Mucosa of descending colon (tissue), 3 donors: ENCODE measurements around the gene RPL5. TPM values are rescaled to one million over a fixed set of nuclear protein-coding genes. Genes with fewer than 3 reads are reported as not detected.

Experiments
- ATAC-seq: fragments of 200-7000 bp; cut with Tn5 transposase; one replicate; pipeline ENCODE4 v1.9.1; 2020; ENCODE audit warnings: mild to moderate bottlenecking, moderate library complexity
- DNase-seq, 3 donors: peaks; one replicate each; pipeline ENCODE4 v3.0.0-alpha.2; 2020
- H3K36me3 ChIP-seq: fragments of 200-600 bp; one replicate; pipeline ENCODE4 v1.8.0; 2021; ENCODE audit warnings: low read depth, mild to moderate bottlenecking
- H3K4me1 ChIP-seq: fragments of 200-600 bp; one replicate; pipeline ENCODE4 v1.8.0; 2021; ENCODE audit warnings: low read depth, mild to moderate bottlenecking
- H3K4me3 ChIP-seq: fragments of 200-600 bp; one replicate; pipeline ENCODE4 v1.8.0; 2021; ENCODE audit warnings: mild to moderate bottlenecking
- H3K9me3 ChIP-seq: fragments of 200-600 bp; one replicate; pipeline ENCODE4 v1.8.0; 2021; ENCODE audit warnings: mild to moderate bottlenecking
- intact Hi-C, 2 donors: fragments of 100-400 bp; cut with DNase I in 1 of 2; cut with micrococcal nuclease in 1 of 2; formaldehyde crosslinking; loops; one replicate each; pipeline versions ENCODE4 v1.11.0 to v1.11.1; 2022; cut with DNase I, micrococcal nuclease
- total RNA-seq, 3 donors: library from RNA; stranded (reverse); fragmentation: NEBNext Ultra II Directional in 2 of 3; extraction: Animal tissue kit (Norgen Biotek cat#: 25700) in 2 of 3; gene quantifications; one replicate each; pipeline versions ENCODE4 v1.2.1 to v1.2.4, GENCODE V29; 2021 to 2023
- TF ChIP-seq, protein P1 (sequence below): fragments of 200-600 bp; IDR thresholded peaks from one replicate; pipeline ENCODE4 v1.8.0; 2022; ENCODE audit warnings: antibody characterized with exemption, mild to moderate bottlenecking
- donor health status: DM: no; HTN: no; CAD: no; lungs with moderate emphysema.
- donor health status: DM: no; HTN: no; CAD: no.
- donor health status: DM: no; HTN: yes; CAD: no.

Gene RPL5
- total RNA-seq, 3 donors from 2014 or later = 627 to 944 (median 705) TPM

DNA sequence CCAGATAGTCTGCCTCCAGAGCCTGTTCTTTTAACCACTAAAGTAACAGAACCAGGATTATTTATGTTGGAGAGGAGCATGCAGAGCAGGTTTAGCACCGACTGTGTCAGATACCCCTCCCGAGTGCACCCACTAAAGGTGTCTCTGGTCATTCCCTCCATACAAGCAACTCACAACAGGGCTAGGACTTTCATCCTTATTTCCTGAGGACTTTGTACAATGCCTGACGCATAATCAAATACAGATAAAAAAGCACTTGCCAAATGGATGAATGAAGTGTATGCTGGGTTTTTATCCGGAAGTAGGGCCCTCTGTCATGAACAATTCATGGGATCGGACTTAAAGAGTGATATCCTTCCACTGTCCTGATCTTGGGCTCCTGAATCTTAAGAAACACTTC is 26.0 kb downstream of the RPL5 start:
- intact Hi-C loops = loop anchor here (2.0 kb wide), 2 partner anchors 135 to 137 kb away; no protein-coding TSS in a partner anchor
- H3K36me3 ChIP-seq = no peaks in the 10 kb centered on the region
- DNase-seq = peak in 1 of 3 donors; percentile 39
- peak; percentile 77 for ATAC-seq
- TF ChIP-seq, protein P1, sequence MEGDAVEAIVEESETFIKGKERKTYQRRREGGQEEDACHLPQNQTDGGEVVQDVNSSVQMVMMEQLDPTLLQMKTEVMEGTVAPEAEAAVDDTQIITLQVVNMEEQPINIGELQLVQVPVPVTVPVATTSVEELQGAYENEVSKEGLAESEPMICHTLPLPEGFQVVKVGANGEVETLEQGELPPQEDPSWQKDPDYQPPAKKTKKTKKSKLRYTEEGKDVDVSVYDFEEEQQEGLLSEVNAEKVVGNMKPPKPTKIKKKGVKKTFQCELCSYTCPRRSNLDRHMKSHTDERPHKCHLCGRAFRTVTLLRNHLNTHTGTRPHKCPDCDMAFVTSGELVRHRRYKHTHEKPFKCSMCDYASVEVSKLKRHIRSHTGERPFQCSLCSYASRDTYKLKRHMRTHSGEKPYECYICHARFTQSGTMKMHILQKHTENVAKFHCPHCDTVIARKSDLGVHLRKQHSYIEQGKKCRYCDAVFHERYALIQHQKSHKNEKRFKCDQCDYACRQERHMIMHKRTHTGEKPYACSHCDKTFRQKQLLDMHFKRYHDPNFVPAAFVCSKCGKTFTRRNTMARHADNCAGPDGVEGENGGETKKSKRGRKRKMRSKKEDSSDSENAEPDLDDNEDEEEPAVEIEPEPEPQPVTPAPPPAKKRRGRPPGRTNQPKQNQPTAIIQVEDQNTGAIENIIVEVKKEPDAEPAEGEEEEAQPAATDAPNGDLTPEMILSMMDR = no peak
- no peak overlapping the region for H3K4me3 ChIP-seq
- peaks cover 3% of the 10 kb centered on the region for H3K4me1 ChIP-seq
- no peaks in the 10 kb centered on the region for H3K9me3 ChIP-seq

DNA sequence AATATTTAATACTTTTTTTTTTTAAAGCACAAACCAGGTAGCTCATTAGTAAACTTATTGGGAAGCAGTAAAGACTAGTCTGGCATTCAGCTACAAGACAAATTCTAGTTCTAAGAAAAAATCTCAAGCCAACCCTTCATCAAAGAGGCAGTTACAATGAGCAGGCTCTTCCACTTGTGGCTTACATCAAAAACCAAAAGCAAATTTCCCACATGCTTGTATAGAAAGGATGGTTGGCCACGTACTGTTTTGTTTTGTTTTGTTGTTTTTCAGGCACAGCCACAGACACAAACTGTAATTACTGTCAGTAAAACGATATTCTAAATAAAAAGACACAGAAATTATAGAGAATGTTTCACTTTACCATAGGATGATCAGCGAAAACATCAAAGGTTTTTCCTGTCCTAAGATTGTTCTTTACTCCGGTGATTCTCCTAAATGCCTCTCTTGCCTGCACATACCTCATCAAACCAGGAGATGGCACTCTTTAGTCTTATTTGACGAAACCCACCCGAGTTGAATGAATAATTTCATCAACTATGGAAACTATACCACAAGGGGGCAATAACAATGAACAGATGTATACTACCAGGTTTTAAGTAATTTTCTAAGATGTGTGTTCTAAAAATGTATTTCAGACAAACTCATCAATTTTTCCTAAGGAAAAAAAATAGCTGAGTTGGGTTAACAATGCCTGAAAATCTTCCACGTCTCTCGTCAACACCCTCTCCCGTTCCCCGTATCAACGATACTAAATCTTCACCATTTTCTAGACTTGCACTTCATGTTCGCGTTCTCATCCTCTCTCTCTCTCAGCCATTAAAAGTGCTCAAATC is 26.9 kb downstream of the RPL5 start:
- peaks cover 3% of the 10 kb centered on the region for H3K4me1 ChIP-seq
- no peak overlapping the region for H3K4me3 ChIP-seq
- intact Hi-C loops = loop anchor here (2.0 kb wide), 2 partner anchors 134 to 136 kb away; no protein-coding TSS in a partner anchor
- ATAC-seq (peak; percentile 89), DNase-seq (peak in 1 of 3 donors; percentile 87)
- no peaks in the 10 kb centered on the region for H3K36me3 ChIP-seq
- no peaks in the 10 kb centered on the region for H3K9me3 ChIP-seq
- TF ChIP-seq, protein P1 = peak; percentile 88

DNA sequence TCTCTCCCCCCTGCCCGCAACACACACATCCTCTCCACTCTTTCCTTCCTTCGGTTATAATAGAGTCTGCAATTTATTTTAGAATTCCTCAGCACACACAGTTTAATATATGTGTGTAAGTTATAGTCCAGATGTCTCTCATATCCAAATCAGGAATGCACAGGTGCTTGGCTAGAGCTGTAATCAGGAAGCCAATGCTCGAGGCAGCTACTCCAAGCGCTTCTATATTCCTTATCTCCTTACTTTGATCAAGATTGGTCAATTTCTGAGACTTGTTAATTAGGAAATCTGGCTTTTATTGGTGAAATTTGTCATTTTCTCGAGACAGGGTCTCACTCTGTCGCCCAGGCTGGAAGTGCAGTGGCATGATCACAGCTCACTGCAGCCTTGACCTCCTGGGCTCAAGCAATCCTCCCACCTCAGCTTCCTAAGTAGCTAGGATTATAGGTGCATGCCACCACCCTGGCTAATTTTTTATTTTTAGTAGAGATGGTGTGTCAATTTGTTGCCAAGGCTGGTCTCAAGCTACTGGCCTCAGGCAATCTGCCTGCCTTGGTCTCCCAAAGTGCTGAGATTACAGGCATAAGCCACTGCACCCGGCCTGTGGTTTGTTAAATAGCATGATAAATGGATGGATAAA is 27.7 kb downstream of the RPL5 start:
- DNase-seq (no peak), ATAC-seq (peak; percentile 45)
- TF ChIP-seq, protein P1 = no peak
- H3K4me3 ChIP-seq = no peak overlapping the region
- no peaks in the 10 kb centered on the region for H3K9me3 ChIP-seq
- H3K36me3 ChIP-seq = no peaks in the 10 kb centered on the region
- intact Hi-C loops = loop anchor here (2.0 kb wide), 2 partner anchors 133 to 135 kb away; no protein-coding TSS in a partner anchor
- peaks cover 3% of the 10 kb centered on the region for H3K4me1 ChIP-seq

DNA sequence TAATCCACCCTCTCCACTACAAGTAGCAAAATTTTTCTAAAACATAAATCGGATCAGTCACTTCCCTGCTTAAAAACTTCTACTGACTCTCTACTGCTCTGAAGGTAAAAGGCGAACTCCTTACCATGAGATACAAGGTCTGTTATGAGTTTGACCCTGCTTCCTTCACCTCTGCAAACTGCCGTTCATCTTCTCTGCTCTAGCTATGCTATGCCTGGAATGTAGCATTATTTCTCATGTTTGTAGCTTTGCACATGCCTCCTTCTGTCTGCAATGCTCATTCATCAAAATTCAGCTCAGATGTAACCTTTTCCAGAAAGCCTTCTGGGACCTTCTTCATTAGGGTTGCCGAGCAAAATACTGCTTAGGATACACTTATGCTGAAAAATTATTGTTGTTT is 30.8 kb downstream of the RPL5 start:
- intact Hi-C loops = no loop called here
- DNase-seq = no peak
- TF ChIP-seq, protein P1 = no peak

DNA sequence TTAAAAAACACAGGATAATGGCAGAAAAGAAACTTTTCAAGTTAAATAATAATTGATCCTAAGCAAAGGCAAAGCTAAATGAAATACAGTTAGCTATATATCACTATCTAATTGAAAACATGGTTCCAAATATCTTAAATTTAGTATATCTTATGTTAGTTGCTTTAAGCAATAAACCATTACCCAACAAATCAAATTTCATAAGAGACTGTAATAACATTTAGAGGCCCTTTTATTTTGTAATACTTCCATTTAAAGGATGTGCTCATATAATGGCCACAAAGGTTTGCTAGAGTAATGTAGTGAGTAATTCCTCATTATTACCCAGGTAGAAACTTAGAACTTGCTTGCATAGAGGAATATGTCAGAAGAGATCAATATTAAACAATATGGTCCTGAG is 32.3 kb downstream of the RPL5 start:
- Histone ChIP-seq H3K4me1 (peaks cover 3% of the 10 kb centered on the region), H3K9me3 (no peaks in the 10 kb centered on the region), H3K36me3 (no peaks in the 10 kb centered on the region), H3K4me3 (no peak overlapping the region)
- ATAC-seq (no peak), DNase-seq (no peak)
- intact Hi-C loops = no loop called here
- TF ChIP-seq, protein P1 = no peak

More for the DNA sequence above, 30.8 kb downstream of the RPL5 start:
- Histone ChIP-seq H3K4me3 (no peak overlapping the region), H3K9me3 (no peaks in the 10 kb centered on the region), H3K4me1 (peaks cover 3% of the 10 kb centered on the region), H3K36me3 (no peaks in the 10 kb centered on the region)
- no peak for ATAC-seq
